Parathyroid adenoma (tissue), 2 donors: Measurements from ENCODE around the gene ETNK2.

Source experiments
- H2AFZ ChIP-seq: fragments of 300-600 bp; sonication (generic); one replicate; pipeline ENCODE4 v1.7.0; 2017; ENCODE audit warnings: antibody characterized with exemption, mild to moderate bottlenecking
- H3K27ac ChIP-seq: fragments of 300-600 bp; sonication (generic); one replicate; pipeline ENCODE4 v1.7.0; 2017
- H3K27me3 ChIP-seq: fragments of 300-600 bp; sonication (generic); one replicate; pipeline ENCODE4 v1.7.0; 2017; ENCODE audit warnings: low read length; ENCODE audit not compliant: control insufficient read depth, insufficient read depth
- H3K36me3 ChIP-seq: fragments of 300-600 bp; sonication (generic); one replicate; pipeline ENCODE4 v1.7.0; 2017; ENCODE audit warnings: low read length; ENCODE audit not compliant: control insufficient read depth, insufficient read depth
- H3K4me1 ChIP-seq: fragments of 300-600 bp; sonication (generic); one replicate; pipeline ENCODE4 v1.7.0; 2017; ENCODE audit warnings: control low read depth
- H3K4me2 ChIP-seq: fragments of 300-600 bp; sonication (generic); one replicate; pipeline ENCODE4 v1.7.0; 2017; ENCODE audit warnings: low read length
- H3K4me3 ChIP-seq: fragments of 300-600 bp; sonication (generic); one replicate; pipeline ENCODE4 v1.7.0; 2017; ENCODE audit warnings: low read depth, low read length
- H3K79me2 ChIP-seq: fragments of 300-600 bp; sonication (generic); one replicate; pipeline ENCODE4 v1.7.0; 2017; ENCODE audit warnings: control low read depth
- H3K9ac ChIP-seq: fragments of 300-600 bp; sonication (generic); one replicate; pipeline ENCODE4 v1.7.0; 2017; ENCODE audit warnings: mild to moderate bottlenecking
- H3K9me3 ChIP-seq: fragments of 300-600 bp; sonication (generic); one replicate; pipeline ENCODE4 v1.7.0; 2017; ENCODE audit warnings: low read length; ENCODE audit not compliant: control insufficient read depth
- CTCF ChIP-seq: fragments of 300-600 bp; sonication (generic); IDR thresholded peaks from one replicate; pipeline ENCODE4 v1.7.0; 2017; ENCODE audit warnings: antibody characterized with exemption, mild to moderate bottlenecking
- donor health status: primary hyperparathyroidism.

The ETNK2 gene

GRCh38 chr1:204134103-204134502 is 17.7 kb downstream of the ETNK2 start:
- Histone ChIP-seq H3K79me2 (no peaks in the 10 kb centered on the region), H3K9me3 (no peaks in the 10 kb centered on the region), H2AFZ (no peak overlapping the region), H3K9ac (no peak overlapping the region), H3K27me3 (no peaks in the 10 kb centered on the region), H3K36me3 (no peaks in the 10 kb centered on the region), H3K4me3 (no peak overlapping the region), H3K4me1 (peaks cover 21% of the 10 kb centered on the region), H3K27ac (no peak overlapping the region), H3K4me2 (no peak overlapping the region)
- no peak for TF ChIP-seq CTCF

- no peaks in the 10 kb centered on the region for H3K9me3 ChIP-seq
Observed at GRCh38 chr1:204132718-204133117, 19.1 kb downstream of the ETNK2 start.

GRCh38 chr1:204131978-204132377 is 19.9 kb downstream of the ETNK2 start:
- no peak overlapping the region for H2AFZ ChIP-seq
- peak overlapping the region; percentile 99 for H3K27ac ChIP-seq
- no peaks in the 10 kb centered on the region for H3K79me2 ChIP-seq
- H3K36me3 ChIP-seq: no peaks in the 10 kb centered on the region
- peaks cover 32% of the 10 kb centered on the region for H3K4me1 ChIP-seq
- no peaks in the 10 kb centered on the region for H3K9me3 ChIP-seq
- no peaks in the 10 kb centered on the region for H3K27me3 ChIP-seq
- no peak overlapping the region for H3K4me2 ChIP-seq
- TF ChIP-seq CTCF: no peak
- H3K9ac ChIP-seq: no peak overlapping the region
- no peak overlapping the region for H3K4me3 ChIP-seq

More at GRCh38 chr1:204132718-204133117, 19.1 kb downstream of the ETNK2 start:
- Histone ChIP-seq H3K27me3 (no peaks in the 10 kb centered on the region), H3K9ac (no peak overlapping the region), H3K36me3 (no peaks in the 10 kb centered on the region), H3K4me1 (peaks cover 30% of the 10 kb centered on the region), H3K4me2 (no peak overlapping the region), H3K79me2 (no peaks in the 10 kb centered on the region), H3K4me3 (no peak overlapping the region), H3K27ac (no peak overlapping the region), H2AFZ (no peak overlapping the region)
- TF ChIP-seq CTCF: no peak

- Histone ChIP-seq H3K27ac (peak overlapping the region; percentile 99), H2AFZ (no peak overlapping the region), H3K9me3 (no peaks in the 10 kb centered on the region), H3K9ac (no peak overlapping the region), H3K27me3 (no peaks in the 10 kb centered on the region), H3K4me1 (peaks cover 32% of the 10 kb centered on the region), H3K79me2 (no peaks in the 10 kb centered on the region), H3K4me3 (peak overlapping the region; percentile 65), H3K36me3 (no peaks in the 10 kb centered on the region), H3K4me2 (peak overlapping the region; percentile 88)
- TF ChIP-seq CTCF: no peak
Observed at GRCh38 chr1:204130981-204131892, 20.6 kb downstream of the ETNK2 start.
